ENCODE data around the gene RNH1.
A peak's percentile ranks its signal among the peaks of the same experiment; 100 is the strongest.
"Not testable (repeated sequence)": the region's sequence is repeated elsewhere in the genome, so short reads cannot be mapped to it uniquely, and the experiment has no call there.

Gene RNH1

DNA sequence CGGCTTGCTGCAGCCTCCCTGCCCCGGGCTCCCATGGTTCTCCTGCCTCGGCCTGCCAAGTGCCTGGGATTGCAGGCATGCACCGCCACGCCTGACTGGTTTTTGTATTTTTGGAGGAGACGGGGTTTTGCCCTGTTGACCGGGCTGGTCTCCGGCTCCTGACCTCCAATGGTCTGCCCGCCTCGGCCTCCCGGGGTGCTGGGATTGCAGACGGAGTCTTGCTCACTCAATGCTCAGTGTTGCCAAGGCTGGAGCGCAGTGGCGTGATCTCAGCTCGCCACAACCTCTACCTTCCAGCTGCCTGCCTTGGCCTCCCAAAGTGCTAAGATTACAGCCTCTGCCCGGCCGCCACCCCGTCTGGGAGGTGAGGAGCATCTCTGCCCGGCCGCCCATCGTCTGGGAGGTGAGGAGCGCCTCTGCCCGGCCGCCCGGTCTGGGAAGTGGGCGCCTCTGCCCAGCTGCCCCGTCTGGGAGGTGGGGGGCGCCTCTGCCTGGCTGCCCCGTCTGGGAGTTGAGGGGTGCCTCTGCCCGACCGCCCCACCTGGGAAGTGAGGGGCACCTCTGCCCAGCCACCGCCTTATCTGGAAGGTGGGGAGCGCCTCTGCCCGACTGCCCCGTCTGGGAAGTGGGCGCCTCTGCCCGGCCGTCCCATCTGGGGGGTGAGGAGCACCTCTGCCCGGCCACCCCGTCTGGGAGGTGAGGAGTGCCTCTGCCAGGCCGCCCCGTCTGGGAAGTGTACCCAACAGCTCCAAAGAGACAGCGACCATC is 10.1 kb upstream of the RNH1 start:
- Mint-ChIP-seq H3K36me3 (peaks cover 27 to 41% of the 10 kb centered on the region in 2 donors), H3K4me1 (peaks cover 13 to 22% of the 10 kb centered on the region in 2 donors)
- not testable (repeated sequence) for ATAC-seq (replicated peaks); DNase-seq; H3K9me3 Mint-ChIP-seq; H3K4me3 Mint-ChIP-seq; H3K27me3 Mint-ChIP-seq; H3K27ac Mint-ChIP-seq

DNA sequence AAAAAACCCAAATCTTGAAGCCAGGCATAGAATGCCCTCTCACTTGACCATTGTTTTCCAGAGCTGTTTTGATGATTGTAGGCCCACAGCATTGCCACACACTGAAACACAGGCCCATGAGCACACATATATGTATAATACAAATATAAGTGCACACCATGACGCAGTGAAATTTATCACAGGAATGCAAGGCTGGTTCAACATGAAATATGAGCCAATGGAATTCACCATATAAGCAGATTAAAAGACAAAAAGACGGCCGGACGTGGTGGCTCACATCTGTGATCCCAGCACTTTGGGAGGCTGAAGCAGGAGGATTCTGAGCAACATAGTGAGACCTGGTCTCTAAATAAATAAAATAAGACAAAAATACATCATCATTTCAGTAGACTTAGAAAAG is 9.4 kb upstream of the RNH1 start:
- no peak overlapping the region for H3K4me3 Mint-ChIP-seq

GRCh38 chr11:515131-515530 is 8.1 kb upstream of the RNH1 start:
- Mint-ChIP-seq H3K27me3 (no peaks in the 10 kb centered on the region), H3K9me3 (peaks cover 0 to 7% of the 10 kb centered on the region in 2 donors), H3K36me3 (peaks cover 32 to 47% of the 10 kb centered on the region in 2 donors), H3K4me3 (no peak overlapping the region), H3K27ac (no peak overlapping the region), H3K4me1 (peaks cover 11 to 27% of the 10 kb centered on the region in 2 donors)
- no peak for DNase-seq
- no peak for ATAC-seq (replicated peaks)

More for the DNA sequence above, 9.4 kb upstream of the RNH1 start:
- Mint-ChIP-seq H3K36me3 (peaks cover 30 to 44% of the 10 kb centered on the region in 2 donors), H3K4me1 (peaks cover 13 to 26% of the 10 kb centered on the region in 2 donors), H3K27ac (no peak overlapping the region), H3K27me3 (no peaks in the 10 kb centered on the region), H3K9me3 (peaks cover 0 to 7% of the 10 kb centered on the region in 2 donors)
- DNase-seq (no peak), ATAC-seq (replicated peaks) (no peak)

GRCh38 chr11:514606-515005 is 7.6 kb upstream of the RNH1 start:
- H3K36me3 Mint-ChIP-seq: peaks cover 38 to 52% of the 10 kb centered on the region in 2 donors
- no peak overlapping the region for H3K4me3 Mint-ChIP-seq
- H3K4me1 Mint-ChIP-seq: peaks cover 13 to 27% of the 10 kb centered on the region in 2 donors
- ATAC-seq (replicated peaks): no peak
- H3K9me3 Mint-ChIP-seq: peaks cover 0 to 7% of the 10 kb centered on the region in 2 donors
- DNase-seq: no peak
- no peaks in the 10 kb centered on the region for H3K27me3 Mint-ChIP-seq
- H3K27ac Mint-ChIP-seq: no peak overlapping the region

GRCh38 chr11:512761-513595 is 5.9 kb upstream of the RNH1 start:
- H3K4me3 Mint-ChIP-seq: no peak overlapping the region
- peak overlapping the region; percentile 37 for H3K27ac Mint-ChIP-seq
- H3K9me3 Mint-ChIP-seq: peaks cover 0 to 5% of the 10 kb centered on the region in 2 donors
- H3K4me1 Mint-ChIP-seq: peaks cover 11 to 22% of the 10 kb centered on the region in 2 donors
- no peak for DNase-seq
- ATAC-seq (replicated peaks): no peak
- peaks cover 36 to 52% of the 10 kb centered on the region in 2 donors for H3K36me3 Mint-ChIP-seq
- no peaks in the 10 kb centered on the region for H3K27me3 Mint-ChIP-seq

- H3K4me3 Mint-ChIP-seq: no peak overlapping the region
- H3K27me3 Mint-ChIP-seq: peaks cover 0 to 4% of the 10 kb centered on the region in 2 donors
- no peak for ATAC-seq (replicated peaks)
- H3K9me3 Mint-ChIP-seq: no peaks in the 10 kb centered on the region
- peaks cover 29 to 45% of the 10 kb centered on the region in 2 donors for H3K36me3 Mint-ChIP-seq
- DNase-seq: no peak
- peaks cover 20 to 55% of the 10 kb centered on the region in 2 donors for H3K4me1 Mint-ChIP-seq
- H3K27ac Mint-ChIP-seq: peak overlapping the region; percentile 31
Observed at GRCh38 chr11:508956-509355, 1.9 kb upstream of the RNH1 start.

- no peak for DNase-seq
- Mint-ChIP-seq H3K36me3 (peaks cover 28 to 38% of the 10 kb centered on the region in 2 donors), H3K27ac (peak overlapping the region; percentile 100), H3K27me3 (peaks cover 0 to 4% of the 10 kb centered on the region in 2 donors), H3K4me1 (peaks cover 22 to 60% of the 10 kb centered on the region in 2 donors), H3K4me3 (peak overlapping the region; percentile 92 to 98), H3K9me3 (no peaks in the 10 kb centered on the region)
- no peak for ATAC-seq (replicated peaks)
Observed at GRCh38 chr11:507727-508515, 879 bp upstream of the RNH1 start.

DNA sequence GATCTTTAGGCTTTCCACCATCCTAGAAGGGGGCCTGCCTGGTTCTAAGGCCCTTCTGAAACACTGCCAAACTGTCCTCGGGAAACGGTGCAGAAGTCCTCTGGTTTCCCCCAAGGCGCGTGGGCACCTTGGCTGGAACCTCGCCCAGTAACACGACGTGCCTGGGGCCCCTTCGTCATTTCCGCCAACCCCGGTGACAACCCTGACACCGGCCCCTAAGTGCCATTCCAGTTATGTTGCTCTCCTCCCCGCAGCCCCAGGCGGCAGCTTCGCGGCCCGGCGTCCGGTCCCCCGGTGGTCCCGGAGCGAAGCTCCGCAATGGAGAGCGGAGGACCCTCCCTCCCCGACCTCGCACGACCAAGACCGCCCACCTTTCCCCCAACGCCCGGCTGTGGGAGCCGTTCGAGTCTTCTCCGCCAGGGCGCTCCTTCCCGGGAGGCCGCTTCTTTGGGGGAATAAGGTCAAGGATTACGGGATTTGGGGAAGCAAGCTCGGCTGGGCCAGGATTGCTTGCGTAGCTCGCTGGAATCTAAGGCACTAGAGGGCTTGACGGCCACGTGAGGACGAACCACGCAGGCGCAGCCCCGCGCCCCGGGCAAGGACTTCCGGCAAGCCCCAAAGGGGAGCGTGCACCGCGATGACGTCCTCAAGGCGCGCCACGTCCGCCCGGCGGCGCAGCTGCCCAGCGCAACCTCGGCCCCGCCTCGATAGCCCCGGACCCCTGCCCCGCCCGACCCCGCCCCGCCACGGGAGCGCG is 626 bp downstream of the RNH1 start:
- peak overlapping the region; percentile 92 to 98 for H3K4me3 Mint-ChIP-seq
- no peaks in the 10 kb centered on the region for H3K9me3 Mint-ChIP-seq
- DNase-seq (peak; percentile 96), ATAC-seq (replicated peaks) (peak; percentile 76 to 84)
- H3K36me3 Mint-ChIP-seq: peaks cover 27 to 33% of the 10 kb centered on the region in 2 donors
- H3K4me1 Mint-ChIP-seq: peaks cover 22 to 57% of the 10 kb centered on the region in 2 donors
- peaks cover 0 to 4% of the 10 kb centered on the region in 2 donors for H3K27me3 Mint-ChIP-seq
- peak overlapping the region; percentile 100 for H3K27ac Mint-ChIP-seq

DNA sequence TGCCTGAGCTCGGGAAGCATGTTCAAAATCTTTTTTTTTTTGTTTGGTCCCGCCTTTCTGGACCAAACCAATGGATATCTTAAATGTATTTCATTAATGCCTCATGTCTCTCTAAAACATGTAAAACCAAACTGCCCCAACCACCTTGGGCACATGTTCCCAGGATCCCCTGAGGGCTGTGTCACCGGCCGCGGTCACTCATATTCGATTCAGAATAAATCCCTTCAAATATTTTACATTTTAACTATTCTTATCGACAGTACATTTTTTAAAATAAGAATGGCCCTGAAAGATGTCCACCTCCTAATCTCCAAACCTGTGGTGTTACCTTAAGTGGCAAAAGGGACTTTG is 2.1 kb downstream of the RNH1 start:
- no peak for DNase-seq
- Mint-ChIP-seq H3K4me1 (peaks cover 29 to 68% of the 10 kb centered on the region in 2 donors), H3K9me3 (no peaks in the 10 kb centered on the region), H3K4me3 (peak overlapping the region; percentile 92 to 98), H3K36me3 (peaks cover 37 to 41% of the 10 kb centered on the region in 2 donors), H3K27ac (peak overlapping the region; percentile 100), H3K27me3 (peaks cover 0 to 4% of the 10 kb centered on the region in 2 donors)
- ATAC-seq (replicated peaks): no peak

GRCh38 chr11:504053-504993 is 2.7 kb downstream of the RNH1 start:
- Mint-ChIP-seq H3K27ac (peak overlapping the region; percentile 87), H3K27me3 (peaks cover 0 to 4% of the 10 kb centered on the region in 2 donors), H3K36me3 (peaks cover 36 to 40% of the 10 kb centered on the region in 2 donors), H3K4me3 (peak overlapping the region; percentile 92 to 98), H3K4me1 (peaks cover 27 to 68% of the 10 kb centered on the region in 2 donors), H3K9me3 (no peaks in the 10 kb centered on the region)
- ATAC-seq (replicated peaks) (no peak), DNase-seq (no peak)

- H3K27ac Mint-ChIP-seq: peak overlapping the region; percentile 67
- peak overlapping the region; percentile 70 to 92 for H3K4me3 Mint-ChIP-seq
- H3K27me3 Mint-ChIP-seq: peaks cover 0 to 4% of the 10 kb centered on the region in 2 donors
- DNase-seq (peak; percentile 53), ATAC-seq (replicated peaks) (peak in 1 of 2 donors; percentile 12)
- H3K36me3 Mint-ChIP-seq: peaks cover 44 to 45% of the 10 kb centered on the region in 2 donors
- H3K4me1 Mint-ChIP-seq: peaks cover 27 to 67% of the 10 kb centered on the region in 2 donors
- no peaks in the 10 kb centered on the region for H3K9me3 Mint-ChIP-seq
Observed at GRCh38 chr11:503179-503981, 3.7 kb downstream of the RNH1 start.

All from stimulated activated naive B cell treated with anti-CD40 and anti-IgM and Interleukin-4, amounts not matched to agents 10 μg/mL and 1 μg/mL and 100 μg/mL, for 72 hours (primary cell).